ENCODE measurements around the gene SKAP2. TPM values are rescaled to one million over a fixed set of nuclear protein-coding genes. Genes with fewer than 3 reads are reported as not detected.

The SKAP2 gene
- total RNA-seq, 2 experiments from 2014 or later: 7.0 to 8.1 TPM

- Mint-ChIP-seq H3K27ac (no peak overlapping the region), H3K36me3 (ENCODE audit: low read depth) (no peaks in the 10 kb centered on the region), H3K4me1 (ENCODE audit: low read depth) (no peaks in the 10 kb centered on the region), H3K9me3 (no peaks in the 10 kb centered on the region), H3K27me3 (peaks cover 3% of the 10 kb centered on the region), H3K4me3 (no peak overlapping the region)
- no peak for ATAC-seq
- ChIA-PET CTCF (no interaction called here), POLR2A (interaction anchor here (0.6 kb wide), 1 partner anchor 375 kb away, joined by 3 read pairs; no protein-coding TSS in a partner anchor)
- no peak for DNase-seq
- TF ChIP-seq, protein P1, sequence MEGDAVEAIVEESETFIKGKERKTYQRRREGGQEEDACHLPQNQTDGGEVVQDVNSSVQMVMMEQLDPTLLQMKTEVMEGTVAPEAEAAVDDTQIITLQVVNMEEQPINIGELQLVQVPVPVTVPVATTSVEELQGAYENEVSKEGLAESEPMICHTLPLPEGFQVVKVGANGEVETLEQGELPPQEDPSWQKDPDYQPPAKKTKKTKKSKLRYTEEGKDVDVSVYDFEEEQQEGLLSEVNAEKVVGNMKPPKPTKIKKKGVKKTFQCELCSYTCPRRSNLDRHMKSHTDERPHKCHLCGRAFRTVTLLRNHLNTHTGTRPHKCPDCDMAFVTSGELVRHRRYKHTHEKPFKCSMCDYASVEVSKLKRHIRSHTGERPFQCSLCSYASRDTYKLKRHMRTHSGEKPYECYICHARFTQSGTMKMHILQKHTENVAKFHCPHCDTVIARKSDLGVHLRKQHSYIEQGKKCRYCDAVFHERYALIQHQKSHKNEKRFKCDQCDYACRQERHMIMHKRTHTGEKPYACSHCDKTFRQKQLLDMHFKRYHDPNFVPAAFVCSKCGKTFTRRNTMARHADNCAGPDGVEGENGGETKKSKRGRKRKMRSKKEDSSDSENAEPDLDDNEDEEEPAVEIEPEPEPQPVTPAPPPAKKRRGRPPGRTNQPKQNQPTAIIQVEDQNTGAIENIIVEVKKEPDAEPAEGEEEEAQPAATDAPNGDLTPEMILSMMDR (IDR thresholded peaks at IDR 0.05): no peak
- intact Hi-C loops (cut with micrococcal nuclease): no loop called here
Measured at GRCh38 chr7:26709210-26709990, 155.0 kb downstream of the SKAP2 start.

- Mint-ChIP-seq H3K27me3 (peaks cover 3% of the 10 kb centered on the region), H3K27ac (no peak overlapping the region), H3K9me3 (no peaks in the 10 kb centered on the region), H3K36me3 (ENCODE audit: low read depth) (no peaks in the 10 kb centered on the region), H3K4me3 (no peak overlapping the region), H3K4me1 (ENCODE audit: low read depth) (no peaks in the 10 kb centered on the region)
- ATAC-seq: no peak
- POLR2A ChIA-PET: interaction anchor here (0.6 kb wide), 2 partner anchors 15 to 16 kb away, joined by 3 read pairs; no protein-coding TSS in a partner anchor
- intact Hi-C loops (cut with micrococcal nuclease): no loop called here
- TF ChIP-seq, protein P1 (IDR thresholded peaks at IDR 0.05): no peak
- CTCF ChIA-PET: interaction anchor here (1.0 to 1.3 kb wide), 3 partner anchors 8 to 38 kb away, joined by 3 read pairs; no protein-coding TSS in a partner anchor
- no peak for DNase-seq
Measured at GRCh38 chr7:26705567-26705966, 158.8 kb downstream of the SKAP2 start.

DNA sequence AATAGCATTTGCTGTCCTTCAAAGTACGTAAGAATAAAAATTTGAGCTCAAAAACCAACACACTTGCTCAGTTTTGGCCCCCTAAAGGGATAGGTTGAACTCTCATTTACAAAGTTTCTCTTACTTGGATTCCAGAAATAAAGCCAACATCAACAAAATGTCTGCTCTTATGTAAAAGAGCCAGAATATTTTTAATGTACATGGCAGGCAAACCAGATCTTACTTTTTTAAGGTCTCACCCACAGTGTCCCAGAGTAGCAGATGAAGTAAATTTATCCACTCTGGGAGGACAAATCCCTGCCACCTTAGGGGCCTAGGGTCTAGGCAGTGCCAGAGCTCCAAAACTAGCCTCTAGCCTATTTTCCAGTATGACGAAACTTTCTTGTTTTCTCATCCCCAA lies 159.6 kb downstream of the SKAP2 start:
- POLR2A ChIA-PET: interaction anchor here (0.6 kb wide), 2 partner anchors 15 to 16 kb away, joined by 3 read pairs; no protein-coding TSS in a partner anchor
- no peaks in the 10 kb centered on the region for H3K4me1 Mint-ChIP-seq (ENCODE audit: low read depth)
- intact Hi-C loops (cut with micrococcal nuclease): no loop called here
- H3K4me3 Mint-ChIP-seq: no peak overlapping the region
- no peak overlapping the region for H3K27ac Mint-ChIP-seq
- ATAC-seq: no peak
- no peaks in the 10 kb centered on the region for H3K36me3 Mint-ChIP-seq (ENCODE audit: low read depth)
- H3K9me3 Mint-ChIP-seq: no peaks in the 10 kb centered on the region
- H3K27me3 Mint-ChIP-seq: peaks cover 3% of the 10 kb centered on the region
- TF ChIP-seq, protein P1 (IDR thresholded peaks at IDR 0.05): no peak
- DNase-seq: no peak
- CTCF ChIA-PET: interaction anchor here (1.0 to 3.1 kb wide), 4 partner anchors 9 to 37 kb away, joined by 3 to 8 read pairs (median 3); no protein-coding TSS in a partner anchor

DNA sequence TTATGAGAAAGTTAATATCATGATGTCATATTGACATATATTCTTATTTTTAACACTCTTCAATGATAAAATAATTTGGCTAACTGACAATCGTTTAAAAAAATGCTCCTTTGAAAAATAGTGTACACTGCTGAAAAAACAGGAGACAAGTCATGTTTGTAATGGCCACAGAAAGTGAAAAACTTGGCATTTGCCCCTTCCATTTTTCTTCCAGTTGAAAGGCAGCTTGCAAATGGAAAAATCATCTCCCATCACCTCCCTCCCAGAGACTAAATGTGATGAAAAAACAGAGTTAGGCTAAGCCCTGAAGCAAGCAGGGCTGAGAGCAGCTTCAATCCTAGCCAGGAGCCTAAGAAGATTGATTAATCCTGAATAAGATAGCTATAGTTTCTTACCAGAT lies 160.4 kb downstream of the SKAP2 start:
- ChIA-PET CTCF (interaction anchor here (1.3 to 3.1 kb wide), 2 partner anchors 15 to 22 kb away, joined by 3 to 8 read pairs; no protein-coding TSS in a partner anchor), POLR2A (no interaction called here)
- ATAC-seq (no peak), DNase-seq (no peak)
- Mint-ChIP-seq H3K27ac (no peak overlapping the region), H3K4me1 (ENCODE audit: low read depth) (no peaks in the 10 kb centered on the region), H3K4me3 (no peak overlapping the region), H3K9me3 (no peaks in the 10 kb centered on the region), H3K27me3 (peaks cover 1% of the 10 kb centered on the region), H3K36me3 (ENCODE audit: low read depth) (no peaks in the 10 kb centered on the region)
- TF ChIP-seq, protein P1 (IDR thresholded peaks at IDR 0.05): no peak
- intact Hi-C loops (cut with micrococcal nuclease): no loop called here

DNA sequence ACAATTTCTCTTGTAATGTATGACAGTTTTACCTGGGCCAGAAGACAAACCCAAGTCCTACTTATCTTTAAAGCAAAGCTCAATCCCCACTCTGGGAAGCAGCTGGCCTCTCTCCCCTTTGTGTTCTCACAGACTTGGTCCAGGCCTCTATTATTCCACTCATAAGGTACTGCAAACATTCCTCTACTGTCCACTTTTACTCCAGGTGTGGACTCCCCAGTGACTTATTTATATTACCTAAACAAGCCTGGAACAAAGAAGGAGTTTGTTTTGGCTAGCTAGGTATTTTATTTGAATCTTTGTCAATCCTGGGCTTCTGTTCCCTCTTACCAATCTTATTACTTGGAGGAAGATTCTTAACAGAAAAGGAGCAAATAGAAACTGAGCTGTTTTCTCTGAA lies 163.5 kb downstream of the SKAP2 start:
- ATAC-seq: no peak
- H3K9me3 Mint-ChIP-seq: no peaks in the 10 kb centered on the region
- TF ChIP-seq, protein P1 (IDR thresholded peaks at IDR 0.05): no peak
- no peak overlapping the region for H3K27ac Mint-ChIP-seq
- DNase-seq: no peak
- no peak overlapping the region for H3K4me3 Mint-ChIP-seq
- CTCF ChIA-PET: interaction anchor here (1.0 to 1.5 kb wide), 3 partner anchors 18 to 39 kb away, joined by 3 to 6 read pairs (median 3); no protein-coding TSS in a partner anchor
- H3K27me3 Mint-ChIP-seq: peaks cover 11% of the 10 kb centered on the region
- POLR2A ChIA-PET: no interaction called here
- no peaks in the 10 kb centered on the region for H3K36me3 Mint-ChIP-seq (ENCODE audit: low read depth)
- no peaks in the 10 kb centered on the region for H3K4me1 Mint-ChIP-seq (ENCODE audit: low read depth)
- intact Hi-C loops (cut with micrococcal nuclease): no loop called here

Data from activated CD8-positive, alpha-beta T cell treated with anti-CD3 and anti-CD28 coated beads for 36 hours (primary cell).